Activated gamma-delta T cell (primary cell): ENCODE measurements around the gene SLC12A8.
"Not testable (repeated sequence)": the region's sequence is repeated elsewhere in the genome, so short reads cannot be mapped to it uniquely, and the experiment has no call there.

ENCODE experiments used
- DNase-seq: peaks from one replicate; lab custom pipeline; 2025; lab: John Stamatoyannopoulos, UW

SLC12A8 gene

GRCh38 chr3:125112981-125113380, 99.6 kb downstream of the SLC12A8 start:
- DNase-seq: no peak

DNA sequence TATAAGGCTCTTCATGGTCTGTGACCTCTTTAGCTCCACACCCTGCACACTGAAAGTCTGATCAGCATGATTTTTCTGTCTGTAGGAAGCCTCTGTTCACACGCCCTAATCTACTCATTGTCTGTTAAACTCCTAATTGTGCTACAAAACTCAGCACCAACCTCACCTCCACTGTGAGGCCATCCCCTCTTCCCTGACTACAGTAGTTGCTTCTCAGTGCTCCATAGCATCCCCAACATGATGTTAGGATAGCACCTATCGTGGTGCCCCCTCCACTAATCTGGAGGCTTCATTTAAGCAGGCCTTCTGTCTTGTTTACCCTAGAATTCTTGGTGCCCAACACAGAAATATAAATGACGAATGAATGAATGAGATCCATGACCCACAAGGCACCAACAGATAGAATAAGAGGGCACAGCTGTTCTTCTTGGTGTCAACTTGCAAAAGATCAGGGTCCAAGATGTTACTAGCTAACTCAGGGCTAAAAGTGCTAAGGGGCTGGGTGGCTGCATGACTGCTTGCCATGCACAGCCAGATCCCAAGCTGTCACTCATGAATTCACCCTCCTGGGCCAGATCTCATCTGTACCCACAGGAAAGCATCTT, 101.6 kb downstream of the SLC12A8 start:
- no peak for DNase-seq

DNA sequence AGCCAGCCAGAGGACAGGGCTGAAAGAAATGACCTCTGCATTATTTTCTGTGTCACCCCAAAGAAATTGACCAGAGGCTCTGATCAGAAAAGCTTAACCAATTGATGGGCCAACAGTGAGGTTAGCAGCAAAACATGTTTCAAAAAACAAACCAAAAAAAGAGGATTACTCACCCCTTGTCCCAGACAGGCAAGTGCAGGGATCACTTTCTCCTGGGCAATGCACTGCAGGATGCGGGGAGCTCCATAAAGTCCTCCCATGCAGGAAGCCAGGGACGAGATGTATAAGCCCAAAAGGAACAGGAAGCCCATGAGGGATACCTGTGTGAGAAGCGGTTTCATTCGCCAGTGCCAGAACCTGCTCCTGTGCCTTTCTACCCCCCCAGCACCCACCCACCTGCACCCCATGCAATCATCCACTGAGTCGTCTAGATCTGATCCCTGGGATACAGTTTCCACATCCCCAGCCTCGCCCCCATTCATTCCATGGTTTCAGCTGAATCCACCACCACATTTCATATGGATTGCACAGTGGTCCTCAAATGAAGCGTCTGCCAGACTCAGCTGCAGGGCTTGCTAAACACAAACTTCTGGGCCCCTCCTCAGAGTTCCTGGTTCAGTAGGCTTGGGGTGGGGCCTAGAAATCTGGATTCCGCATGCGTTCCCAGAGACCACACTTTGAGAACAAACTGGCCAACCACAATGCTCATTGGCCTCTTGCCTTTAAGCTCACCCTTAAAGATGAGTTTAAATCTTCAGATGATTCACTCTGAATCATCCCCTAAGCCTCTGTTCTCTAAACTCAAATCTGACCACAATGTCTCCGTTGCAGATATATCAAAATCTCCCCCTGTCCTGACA, 102.3 kb downstream of the SLC12A8 start:
- DNase-seq: no peak

- DNase-seq: no peak
Observed at GRCh38 chr3:125109536-125109925, 103.0 kb downstream of the SLC12A8 start.

GRCh38 chr3:125108833-125109535, 103.6 kb downstream of the SLC12A8 start:
- no peak for DNase-seq

GRCh38 chr3:125107861-125108567, 104.5 kb downstream of the SLC12A8 start:
- DNase-seq: no peak

- no peak for DNase-seq
Observed at GRCh38 chr3:125107363-125107762, 105.2 kb downstream of the SLC12A8 start.

GRCh38 chr3:125105116-125105515, 107.4 kb downstream of the SLC12A8 start:
- no peak for DNase-seq

DNA sequence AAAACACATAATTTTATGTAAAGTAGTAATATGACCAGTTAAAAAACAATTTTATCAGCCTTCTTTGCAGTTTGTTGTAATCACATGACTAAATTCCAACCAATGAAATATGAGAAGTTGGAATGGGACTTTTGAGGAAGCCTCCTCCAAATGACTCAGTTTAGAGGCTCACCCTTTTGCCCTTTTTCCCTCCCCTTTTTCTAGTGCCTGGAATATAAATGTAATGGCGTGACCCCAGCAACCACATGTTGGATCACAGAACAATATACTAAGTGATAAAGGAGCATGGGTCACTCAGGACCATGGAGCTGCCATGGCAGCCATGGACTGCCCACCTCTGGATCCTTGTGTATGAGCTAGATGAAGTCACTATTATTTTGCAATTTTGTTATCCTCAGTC, 107.9 kb downstream of the SLC12A8 start:
- no peak for DNase-seq

GRCh38 chr3:125103406-125103805, 109.1 kb downstream of the SLC12A8 start:
- DNase-seq: no peak

DNA sequence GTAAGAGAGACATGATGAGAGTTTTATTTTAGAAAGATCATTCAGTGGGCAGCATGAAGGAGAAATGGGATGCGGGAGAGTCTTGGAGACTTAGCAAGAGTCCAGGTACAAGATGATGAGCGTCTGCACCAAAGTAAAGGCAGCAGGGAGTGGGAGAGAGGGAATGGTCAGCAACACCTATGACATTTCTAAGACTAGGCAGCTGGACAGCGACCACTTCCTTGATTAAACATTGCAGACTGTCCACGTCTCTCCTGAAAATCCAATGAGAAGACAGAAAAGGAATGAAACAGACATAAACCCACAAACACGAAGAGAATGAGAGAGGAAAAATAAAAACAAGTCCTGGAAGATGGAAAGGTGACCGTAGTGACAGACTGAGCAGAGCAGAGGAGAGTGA, 110.1 kb downstream of the SLC12A8 start:
- DNase-seq: no peak

DNA sequence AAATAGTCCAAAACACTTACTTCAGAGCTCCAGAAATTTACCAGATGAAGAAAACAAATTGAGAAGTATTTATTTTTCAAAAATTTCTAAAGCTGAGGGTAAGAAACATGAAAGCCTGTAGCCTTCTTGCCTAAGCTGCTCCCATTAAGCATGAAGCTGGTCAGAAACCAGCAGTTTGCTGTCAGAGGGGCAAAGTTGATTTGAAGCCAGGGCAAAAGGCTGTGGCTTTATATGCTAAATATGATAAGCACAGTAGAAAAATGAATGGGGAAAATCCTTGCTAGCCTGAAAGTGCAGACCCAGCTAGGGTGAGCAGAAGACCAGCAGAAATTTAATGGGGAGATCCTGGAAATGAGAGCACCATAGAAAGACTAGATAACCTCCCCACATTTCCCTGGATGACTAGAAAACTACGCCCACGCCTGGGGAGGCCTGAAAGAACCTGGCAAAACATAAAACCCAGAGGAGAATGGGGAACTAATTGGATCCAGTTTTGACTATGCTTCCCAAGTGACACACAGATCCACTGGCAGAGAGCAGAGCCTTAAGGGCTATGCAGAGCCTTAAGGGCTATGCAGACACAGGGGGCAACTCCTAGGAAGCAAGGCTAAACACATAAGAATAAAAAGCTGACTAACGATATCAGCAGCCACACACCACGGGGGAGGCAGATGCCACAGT, 113.8 kb downstream of the SLC12A8 start:
- no peak for DNase-seq

DNA sequence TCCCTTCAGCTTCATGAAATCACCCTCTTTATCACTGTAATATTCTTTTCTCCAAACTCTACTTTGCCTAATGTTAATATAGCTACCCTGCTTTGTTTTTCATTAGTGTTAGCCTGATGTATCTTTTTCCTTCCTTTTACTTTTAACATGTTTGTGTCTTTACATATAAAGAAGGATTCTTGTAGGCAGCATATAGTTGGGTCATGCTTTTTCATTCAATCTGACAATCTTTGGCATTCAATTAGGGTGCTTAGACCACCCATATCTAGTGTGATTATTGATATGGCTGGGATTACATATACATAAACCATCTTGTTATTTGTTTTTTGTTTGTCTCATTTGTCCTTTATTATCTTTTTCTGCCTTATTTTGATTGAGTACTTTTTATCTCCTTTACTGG, 121.9 kb downstream of the SLC12A8 start:
- no peak for DNase-seq

GRCh38 chr3:125087768-125088391, 124.7 kb downstream of the SLC12A8 start:
- DNase-seq: no peak

DNA sequence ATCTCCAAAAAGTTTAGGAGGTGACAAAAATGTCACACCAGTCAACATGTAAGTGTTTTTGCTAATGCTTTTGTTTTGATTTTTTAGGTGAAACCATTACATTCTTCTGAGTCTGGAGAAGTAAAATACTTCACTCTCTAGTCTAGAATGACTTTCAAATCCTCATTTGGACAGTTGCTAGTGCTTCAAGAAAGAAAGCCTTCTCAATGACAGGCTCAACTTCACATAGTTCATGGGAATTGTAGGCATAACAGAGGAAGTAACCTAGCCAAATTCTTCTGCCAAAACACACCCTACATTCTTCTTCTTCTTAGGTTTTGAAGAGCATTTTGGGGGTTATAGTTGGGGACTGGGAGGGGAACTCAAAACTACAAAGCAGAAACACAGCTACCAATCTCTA, 127.4 kb downstream of the SLC12A8 start:
- DNase-seq: no peak

DNA sequence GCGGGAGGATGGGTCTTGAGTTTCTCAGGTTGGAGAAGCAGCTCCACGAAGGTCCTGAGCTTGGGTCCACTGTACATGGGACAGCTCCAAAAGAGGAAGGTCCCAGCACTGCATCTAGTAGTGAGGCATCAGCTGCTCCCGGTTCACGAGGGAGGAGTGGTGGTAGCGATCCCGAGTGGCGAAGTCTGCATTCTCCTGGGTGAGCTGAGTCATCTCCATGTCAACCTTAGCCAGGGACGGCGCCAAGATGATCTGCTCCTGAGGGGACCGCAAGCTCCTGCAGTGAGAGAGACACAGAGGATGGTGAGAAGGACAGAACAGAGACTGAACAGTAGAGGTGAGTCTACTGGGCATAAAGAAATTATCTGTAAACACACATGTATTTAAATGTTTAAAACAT, 128.8 kb downstream of the SLC12A8 start:
- no peak for DNase-seq

DNA sequence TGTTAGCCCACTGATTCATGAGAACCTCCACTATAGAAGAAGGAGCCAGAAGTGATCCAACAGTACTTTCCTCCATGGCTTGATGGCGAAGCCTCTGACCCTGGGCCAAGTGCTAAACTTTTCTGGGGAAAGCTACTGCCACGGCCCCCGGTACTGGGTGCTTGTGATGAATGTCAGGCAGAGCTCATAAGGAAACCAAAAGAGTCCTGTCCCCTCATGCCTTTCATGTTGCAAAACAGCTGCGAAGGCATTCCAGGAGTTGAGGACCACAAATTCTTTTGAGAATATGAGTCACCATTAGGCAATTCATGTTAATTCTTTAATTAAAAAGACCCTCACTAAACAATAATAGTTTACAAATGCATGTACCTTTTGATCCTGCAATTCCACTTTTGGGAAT, 130.2 kb downstream of the SLC12A8 start:
- not testable (repeated sequence) for DNase-seq

DNA sequence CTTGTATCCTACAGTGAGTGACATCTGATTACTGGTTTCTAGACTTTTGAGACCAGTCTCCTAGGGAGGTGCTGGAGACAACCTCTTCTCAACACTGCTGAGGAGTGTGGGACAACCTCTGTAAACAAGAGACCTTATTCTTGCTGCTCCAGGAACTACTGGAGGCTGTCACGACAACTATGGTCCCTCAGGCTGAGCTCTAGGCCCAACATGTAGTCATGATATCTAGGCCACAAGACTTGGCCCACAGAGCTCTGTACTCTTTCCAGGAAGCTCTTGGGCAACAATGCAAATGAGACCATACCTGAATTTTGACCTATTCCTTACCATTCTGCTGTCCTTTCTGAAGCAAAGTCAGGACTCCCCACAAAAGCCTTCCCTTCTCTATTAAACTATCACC, 132.5 kb downstream of the SLC12A8 start:
- DNase-seq: no peak

DNA sequence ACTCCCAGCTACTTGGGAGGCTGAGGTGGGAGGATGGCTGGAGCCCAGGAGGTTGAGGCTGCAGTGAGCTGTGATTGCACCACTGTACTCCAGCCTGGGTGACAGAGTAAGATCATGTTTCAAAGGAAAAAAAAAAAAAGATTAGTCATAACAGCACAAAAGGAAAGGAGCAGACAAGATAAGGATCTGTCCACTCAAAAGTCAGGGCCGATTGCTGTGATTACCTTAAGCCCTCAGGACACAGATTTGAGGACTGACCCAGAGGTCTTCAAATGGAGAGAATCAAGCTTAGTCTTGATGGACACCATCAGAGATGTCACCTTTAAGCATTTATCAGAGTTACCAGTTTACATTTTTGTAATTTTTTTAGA, 132.9 kb downstream of the SLC12A8 start:
- no peak for DNase-seq

DNA sequence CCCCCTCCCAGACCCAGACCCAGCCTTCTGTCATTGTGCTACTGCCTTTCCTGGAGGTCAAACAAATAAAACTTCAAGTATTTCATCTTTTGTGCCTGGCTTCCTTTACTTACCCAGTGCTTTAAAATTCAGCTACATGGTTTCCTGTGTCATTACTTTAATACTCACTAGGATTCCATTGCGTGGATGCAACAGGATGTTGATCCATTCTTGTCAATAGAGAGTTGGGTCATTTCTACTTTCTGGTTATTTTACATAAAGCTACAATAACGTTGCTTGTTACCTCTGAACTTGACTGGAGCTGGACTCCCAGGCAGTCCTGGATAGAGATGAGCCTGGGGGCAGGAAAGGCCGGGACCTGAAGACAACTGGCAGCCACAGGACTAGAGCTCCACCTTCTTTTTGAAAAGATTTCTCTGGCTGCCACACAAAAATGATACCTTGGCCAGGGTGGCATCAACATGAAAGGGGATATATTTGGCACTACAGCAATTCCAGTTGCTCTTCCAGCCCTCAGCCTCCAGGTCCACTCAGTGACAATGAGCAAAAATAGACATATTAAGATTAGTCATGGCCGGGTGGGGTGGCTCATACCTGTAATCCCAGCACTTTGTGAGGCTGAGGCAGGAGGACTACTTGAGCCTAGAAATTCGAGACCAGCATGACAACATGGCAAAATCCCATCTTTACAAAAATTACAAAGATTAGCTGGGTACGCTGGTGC, 133.4 kb downstream of the SLC12A8 start:
- DNase-seq: no peak

GRCh38 chr3:125077864-125078263, 134.7 kb downstream of the SLC12A8 start:
- no peak for DNase-seq
